ACC112 (cell line): Measurements from ENCODE around the gene KRT75.

Experiments used
- H2AFZ ChIP-seq: fragments of 200-600 bp; sonication (generic); one replicate; pipeline ENCODE4 v1.6.0; 2017; ENCODE audit warnings: antibody characterized with exemption, low read length; ENCODE audit not compliant: unreplicated experiment
- H3K27ac ChIP-seq: fragments of 200-600 bp; sonication (generic); 2 replicates; pipeline ENCODE4 v1.5.1; 2014; ENCODE audit warnings: low read depth, mild to moderate bottlenecking, antibody characterized with exemption, low read length, moderate library complexity
- H3K27me3 ChIP-seq: fragments of 200-600 bp; sonication (generic); 2 replicates; pipeline ENCODE4 v1.6.1; 2014; ENCODE audit warnings: mild to moderate bottlenecking, antibody characterized with exemption, low read length, moderate library complexity, mixed read lengths; ENCODE audit not compliant: insufficient read depth
- H3K36me3 ChIP-seq: fragments of 200-600 bp; sonication (generic); 2 replicates; pipeline ENCODE4 v1.6.1; 2016; ENCODE audit warnings: mild to moderate bottlenecking, antibody characterized with exemption, low read length, moderate library complexity, mixed read lengths; ENCODE audit not compliant: insufficient read depth
- H3K4me1 ChIP-seq: fragments of 200-600 bp; sonication (generic); one replicate; pipeline ENCODE4 v1.6.1; 2016; ENCODE audit warnings: low read length, mixed read lengths; ENCODE audit not compliant: insufficient read depth, unreplicated experiment, control insufficient read depth
- H3K4me3 ChIP-seq: fragments of 200-600 bp; sonication (generic); 2 replicates; pipeline ENCODE4 v1.5.1; 2014; ENCODE audit warnings: mild to moderate bottlenecking, low read depth, low read length
- H3K79me2 ChIP-seq: fragments of 200-600 bp; sonication (generic); one replicate; pipeline ENCODE4 v1.6.0; 2016; ENCODE audit warnings: low read length; ENCODE audit not compliant: control insufficient read depth, unreplicated experiment, insufficient read depth

Gene KRT75

GRCh38 chr12:52392465-52393007 lies 41.6 kb downstream of the KRT75 start:
- peaks cover 5% of the 10 kb centered on the region; the same call in 1 of the 2 replicates for H3K27me3 ChIP-seq
- H3K4me1 ChIP-seq = peaks cover 32% of the 10 kb centered on the region
- no peak overlapping the region for H2AFZ ChIP-seq
- H3K79me2 ChIP-seq = no peaks in the 10 kb centered on the region
- no peak overlapping the region for H3K27ac ChIP-seq
- H3K36me3 ChIP-seq = no peaks in the 10 kb centered on the region
- no peak overlapping the region for H3K4me3 ChIP-seq

GRCh38 chr12:52391618-52392002 lies 42.6 kb downstream of the KRT75 start:
- Histone ChIP-seq H3K79me2 (no peaks in the 10 kb centered on the region), H2AFZ (no peak overlapping the region), H3K4me3 (no peak overlapping the region), H3K4me1 (peaks cover 30% of the 10 kb centered on the region), H3K27ac (no peak overlapping the region), H3K27me3 (peaks cover 10% of the 10 kb centered on the region; the same call in 1 of the 2 replicates), H3K36me3 (no peaks in the 10 kb centered on the region)

GRCh38 chr12:52390739-52391617 lies 43.2 kb downstream of the KRT75 start:
- Histone ChIP-seq H3K27me3 (peaks cover 10% of the 10 kb centered on the region; the same call in 1 of the 2 replicates), H3K36me3 (no peaks in the 10 kb centered on the region), H3K4me1 (peaks cover 24% of the 10 kb centered on the region), H3K27ac (no peak overlapping the region), H3K79me2 (no peaks in the 10 kb centered on the region), H2AFZ (no peak overlapping the region), H3K4me3 (no peak overlapping the region)

- H3K36me3 ChIP-seq = no peaks in the 10 kb centered on the region
- H3K27ac ChIP-seq = no peak overlapping the region
- H3K27me3 ChIP-seq = peaks cover 10% of the 10 kb centered on the region; the same call in 1 of the 2 replicates
- no peak overlapping the region for H2AFZ ChIP-seq
- peaks cover 23% of the 10 kb centered on the region for H3K4me1 ChIP-seq
- no peaks in the 10 kb centered on the region for H3K79me2 ChIP-seq
- H3K4me3 ChIP-seq = no peak overlapping the region
Observed at GRCh38 chr12:52389313-52390207, 44.6 kb downstream of the KRT75 start.

GRCh38 chr12:52387859-52388258 lies 46.3 kb downstream of the KRT75 start:
- Histone ChIP-seq H2AFZ (no peak overlapping the region), H3K27ac (no peak overlapping the region), H3K4me3 (no peak overlapping the region), H3K27me3 (peaks cover 13% of the 10 kb centered on the region), H3K4me1 (peaks cover 23% of the 10 kb centered on the region), H3K36me3 (no peaks in the 10 kb centered on the region), H3K79me2 (no peaks in the 10 kb centered on the region)

- Histone ChIP-seq H3K4me1 (peaks cover 7% of the 10 kb centered on the region), H3K36me3 (no peaks in the 10 kb centered on the region), H2AFZ (no peak within 1 kb of the TSS), H3K27me3 (peaks cover 13% of the 10 kb centered on the region), H3K27ac (no peak within 1 kb of the TSS), H3K4me3 (no peak within 1 kb of the TSS), H3K79me2 (no peaks in the 10 kb centered on the region)
Observed at GRCh38 chr12:52385226-52385702, 48.9 kb downstream of the KRT75 start, which contains the start of gene KRT84. Gene KRT84 (minus strand): TSS chr12:52385652. CDS start chr12:52385585, 67 bp downstream.

- Histone ChIP-seq H3K36me3 (no peaks in the 10 kb centered on the region), H2AFZ (no peak overlapping the region), H3K27me3 (peaks cover 11% of the 10 kb centered on the region), H3K4me1 (no peaks in the 10 kb centered on the region), H3K4me3 (no peak overlapping the region), H3K27ac (no peak overlapping the region), H3K79me2 (no peaks in the 10 kb centered on the region)
Observed at GRCh38 chr12:52383331-52383730, 50.8 kb downstream of the KRT75 start.

- peaks cover 8% of the 10 kb centered on the region for H3K27me3 ChIP-seq
- H3K79me2 ChIP-seq = no peaks in the 10 kb centered on the region
- no peak overlapping the region for H3K27ac ChIP-seq
- no peak overlapping the region for H3K4me3 ChIP-seq
- no peak overlapping the region for H2AFZ ChIP-seq
- H3K4me1 ChIP-seq = no peaks in the 10 kb centered on the region
- H3K36me3 ChIP-seq = no peaks in the 10 kb centered on the region
Observed at GRCh38 chr12:52382854-52383253, 51.3 kb downstream of the KRT75 start.

- Histone ChIP-seq H3K36me3 (no peaks in the 10 kb centered on the region), H3K27ac (no peak overlapping the region), H3K4me1 (no peaks in the 10 kb centered on the region), H3K4me3 (no peak overlapping the region), H3K27me3 (peaks cover 3% of the 10 kb centered on the region; the same call in 1 of the 2 replicates), H2AFZ (no peak overlapping the region), H3K79me2 (no peaks in the 10 kb centered on the region)
Observed at GRCh38 chr12:52381206-52381605, 53.0 kb downstream of the KRT75 start.

- H2AFZ ChIP-seq = no peak overlapping the region
- no peaks in the 10 kb centered on the region for H3K4me1 ChIP-seq
- H3K4me3 ChIP-seq = no peak overlapping the region
- H3K36me3 ChIP-seq = no peaks in the 10 kb centered on the region
- peaks cover 3% of the 10 kb centered on the region; the same call in 1 of the 2 replicates for H3K27me3 ChIP-seq
- no peak overlapping the region for H3K27ac ChIP-seq
- H3K79me2 ChIP-seq = no peaks in the 10 kb centered on the region
Observed at GRCh38 chr12:52380271-52380694, 53.9 kb downstream of the KRT75 start.
